HG03095 (cell line): Measurements from ENCODE around the gene DCBLD1.
"Not testable (repeated sequence)": the region's sequence is repeated elsewhere in the genome, so short reads cannot be mapped to it uniquely, and the experiment has no call there.

Experiments used
- ATAC-seq: cut with Tn5 transposase; IDR thresholded peaks from one replicate; pipeline ENCODE4 v1.9.1; 2021; ENCODE audit warnings: moderate library complexity; ENCODE audit not compliant: unreplicated experiment

Gene DCBLD1

DNA sequence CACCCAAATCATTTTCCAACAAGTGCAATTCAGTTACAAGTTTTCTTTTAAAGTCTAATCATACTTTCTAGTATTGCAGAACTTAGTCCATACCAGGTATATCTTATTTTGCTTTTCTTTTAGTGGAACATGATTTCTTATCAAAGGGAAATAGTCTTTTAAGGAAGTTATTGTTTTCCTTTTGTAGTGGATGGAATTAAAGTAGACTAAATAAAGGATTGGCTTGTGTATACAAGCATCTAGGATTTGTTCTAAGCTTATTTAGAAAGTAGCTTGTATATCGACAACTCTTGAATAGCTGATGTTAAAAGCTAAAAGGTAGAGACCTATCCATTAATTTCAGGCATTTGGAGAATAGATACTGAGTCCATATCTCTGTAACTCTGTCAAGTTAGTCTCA lies 14.8 kb downstream of the DCBLD1 start:
- no peak for ATAC-seq

DNA sequence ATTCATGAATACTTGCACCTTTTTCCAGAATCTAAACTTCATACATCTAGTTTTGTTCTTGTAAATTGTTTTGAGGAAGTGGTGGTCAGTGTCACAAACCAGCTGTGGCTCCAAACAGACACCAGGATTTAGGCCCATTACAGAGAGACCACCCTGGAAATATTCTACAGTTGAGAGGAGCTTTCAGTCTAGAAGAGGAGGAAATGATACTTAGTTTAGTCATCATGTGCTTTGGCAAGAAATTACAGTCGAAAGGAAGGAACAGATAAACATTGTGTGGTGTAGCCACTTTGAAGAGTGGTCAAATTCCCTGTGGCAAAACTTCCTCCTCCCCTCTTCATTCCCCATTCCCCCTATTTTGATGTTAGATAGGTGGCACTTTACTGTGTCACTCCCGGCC lies 15.7 kb downstream of the DCBLD1 start:
- ATAC-seq, result peak; percentile 51

DNA sequence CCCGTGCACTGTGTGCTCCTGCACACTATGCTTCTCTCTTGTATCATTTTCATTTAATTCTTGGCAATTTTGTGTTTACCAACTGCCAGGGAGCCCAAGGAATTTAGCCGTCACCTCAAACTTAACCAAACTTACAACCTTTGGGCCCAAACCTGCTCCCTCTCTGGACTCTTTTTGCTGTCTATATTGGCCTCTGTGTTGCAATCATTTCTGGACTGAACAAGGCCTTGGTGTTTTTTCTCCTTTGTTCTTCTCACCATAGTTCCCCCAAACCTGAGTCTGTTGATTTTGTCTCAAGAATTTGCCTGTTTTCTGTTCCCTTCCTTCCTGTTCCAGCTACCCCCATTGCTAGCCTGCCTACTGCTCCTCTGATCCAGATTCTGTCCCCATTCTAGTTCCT lies 19.2 kb downstream of the DCBLD1 start:
- ATAC-seq, result no peak

DNA sequence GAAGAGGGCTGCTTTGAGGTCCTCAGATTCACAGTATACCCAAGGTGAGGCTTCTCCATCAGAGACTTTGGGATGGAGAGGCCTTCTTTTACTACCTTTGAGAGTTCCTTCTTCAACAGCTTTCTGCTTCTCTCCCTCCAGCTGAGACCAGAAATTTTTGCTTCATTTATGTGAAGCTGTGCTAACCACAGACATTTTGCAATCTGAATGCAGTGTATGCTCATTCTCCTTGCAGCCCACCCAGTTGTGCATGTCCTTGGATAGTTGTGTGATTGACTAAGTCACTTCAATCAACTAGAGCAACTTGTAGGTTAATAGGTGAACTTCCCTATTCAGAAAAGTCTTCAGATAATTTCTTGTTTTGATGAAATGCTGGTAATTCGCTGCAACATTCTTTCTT lies 20.1 kb downstream of the DCBLD1 start:
- no peak for ATAC-seq

DNA sequence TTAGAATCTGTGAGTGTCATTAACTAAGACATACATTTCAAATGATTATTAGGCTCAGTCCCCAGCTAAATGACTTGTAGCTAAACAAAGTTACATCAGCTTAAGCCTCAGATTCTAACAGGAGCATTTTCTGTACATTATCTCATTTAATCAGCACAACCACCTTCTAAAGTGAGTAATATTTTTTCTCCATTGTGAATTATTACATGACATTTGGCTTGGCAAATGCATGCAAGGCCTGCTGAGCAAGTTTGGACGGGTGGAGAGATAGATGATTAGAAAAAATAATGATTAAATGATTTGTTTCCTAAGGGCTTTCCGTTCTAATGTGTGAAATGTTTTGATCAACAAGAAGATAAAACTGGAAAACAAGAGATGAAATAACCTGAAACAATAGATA lies 20.7 kb downstream of the DCBLD1 start:
- ATAC-seq, result no peak

DNA sequence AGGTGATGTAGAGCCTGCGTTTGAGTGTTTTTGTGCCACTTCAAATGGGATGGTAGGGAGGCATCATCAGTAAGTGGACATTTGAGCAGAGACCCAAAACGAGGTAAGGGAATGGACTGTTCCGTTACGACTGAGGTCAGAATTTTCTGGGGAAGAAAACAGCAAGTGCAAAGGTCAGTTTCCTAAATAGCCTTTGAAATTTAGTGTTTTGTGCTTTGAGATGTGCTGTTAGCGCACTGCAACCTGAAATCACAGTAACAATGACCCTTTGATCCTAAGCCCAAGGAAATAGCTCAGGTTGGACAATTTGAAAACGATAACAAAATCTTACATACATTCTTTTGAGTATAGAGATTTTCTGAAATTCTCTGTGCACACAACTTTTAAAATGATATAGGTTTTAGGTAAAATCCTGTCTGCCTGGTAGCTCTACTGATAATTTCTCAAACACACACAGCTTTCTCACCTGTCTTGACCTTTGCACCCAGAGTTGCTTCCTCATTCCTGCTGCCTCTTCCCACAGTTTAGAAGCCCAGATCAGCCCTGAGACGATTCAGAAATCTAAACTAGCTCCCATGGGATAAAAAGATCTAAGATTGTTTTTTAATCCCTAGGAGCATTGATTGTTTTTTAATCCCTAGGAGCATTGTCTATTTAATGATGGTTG lies 22.1 kb downstream of the DCBLD1 start:
- ATAC-seq, result no peak

DNA sequence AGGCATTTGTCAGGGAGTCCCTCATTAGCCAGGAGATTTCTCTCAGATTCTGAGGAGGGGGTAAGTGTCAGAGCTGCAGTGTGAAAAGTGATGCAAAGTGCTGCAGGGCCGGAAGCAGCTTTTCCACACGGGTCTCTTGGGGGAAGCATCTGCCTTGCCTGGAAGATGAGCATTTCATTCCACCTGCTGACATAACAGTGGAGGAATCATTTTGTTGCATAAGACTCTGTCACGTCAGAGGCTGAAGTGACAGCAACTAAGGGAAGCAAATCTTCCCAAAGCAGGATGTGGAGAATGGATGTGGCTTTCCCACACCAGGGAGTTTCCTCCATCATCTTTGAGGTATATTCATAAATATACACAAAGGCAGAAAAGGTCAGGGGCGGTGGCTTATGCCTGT lies 22.8 kb downstream of the DCBLD1 start:
- ATAC-seq, result no peak

DNA sequence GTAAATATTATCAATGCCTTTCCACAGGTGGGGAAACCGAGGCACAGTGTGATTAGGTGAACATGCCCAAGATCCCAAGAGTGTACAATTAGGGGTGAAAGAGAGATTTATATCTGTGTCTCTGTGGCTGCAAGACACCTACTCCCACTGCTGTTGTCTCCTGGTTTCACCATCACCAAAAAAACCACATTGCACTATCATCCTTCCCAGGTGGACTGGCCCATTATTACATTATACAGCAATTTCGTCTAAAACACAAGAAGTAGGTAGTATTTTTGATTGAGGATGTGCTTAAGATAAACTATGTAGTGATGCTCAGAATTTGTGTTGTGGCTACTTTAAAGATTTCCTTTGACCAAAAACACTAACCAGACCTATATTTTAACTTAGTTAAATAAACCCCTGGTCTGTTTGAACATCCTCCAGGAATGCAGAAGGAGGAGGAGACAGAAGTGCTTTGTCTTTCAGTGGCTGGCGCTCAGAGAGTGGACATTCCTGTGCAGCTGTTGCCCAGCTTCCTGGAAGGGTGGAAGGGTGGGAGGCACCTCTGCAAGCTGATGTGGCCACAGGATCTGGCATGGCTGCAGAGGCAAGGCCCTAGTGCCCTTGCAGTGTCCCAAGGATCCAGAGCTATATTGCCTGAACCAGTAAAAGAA lies 23.8 kb downstream of the DCBLD1 start:
- no peak for ATAC-seq

DNA sequence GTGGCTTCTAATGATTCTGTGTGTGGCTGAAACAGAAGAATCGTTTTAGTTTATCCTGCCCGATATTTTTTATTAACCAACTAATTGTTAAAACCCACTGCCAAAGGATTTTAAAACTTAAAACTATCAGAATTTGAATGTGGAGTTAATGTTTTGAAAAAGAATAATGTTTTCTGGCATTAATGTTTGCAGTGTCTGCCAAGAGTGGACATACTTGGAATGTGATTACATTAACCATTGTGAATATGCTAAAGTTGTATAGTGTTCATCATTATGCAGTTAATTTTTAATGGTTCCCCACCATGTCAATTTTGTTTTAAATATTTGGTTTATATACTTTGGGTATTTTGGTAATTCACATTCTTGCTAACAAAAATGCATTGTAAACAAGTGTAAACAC lies 24.4 kb downstream of the DCBLD1 start:
- ATAC-seq, result no peak

DNA sequence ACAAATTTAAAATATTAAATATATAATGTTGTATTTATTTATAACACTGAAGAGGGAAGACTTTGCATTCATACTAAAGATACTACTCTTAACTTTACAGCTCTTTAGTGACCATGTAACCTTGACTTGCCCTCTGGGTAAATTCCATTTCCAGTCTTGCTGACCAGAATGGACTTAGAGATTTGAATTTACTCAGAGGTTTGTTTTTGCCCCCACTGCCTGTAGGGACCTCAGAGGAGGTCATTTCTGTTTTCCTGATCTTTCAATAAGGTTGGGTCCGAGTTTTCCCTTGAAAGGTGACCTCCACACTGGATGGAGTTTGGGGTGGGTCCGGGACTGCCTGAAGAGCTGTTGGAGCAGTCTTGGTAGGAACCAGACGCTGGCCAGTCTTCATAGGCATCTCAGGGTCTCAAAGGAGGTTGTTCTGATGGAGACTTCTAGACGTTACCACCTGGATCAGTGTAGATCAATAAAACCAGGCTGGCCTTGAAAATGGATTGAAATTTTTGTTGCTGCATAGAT lies 26.0 kb downstream of the DCBLD1 start:
- ATAC-seq, result no peak

DNA sequence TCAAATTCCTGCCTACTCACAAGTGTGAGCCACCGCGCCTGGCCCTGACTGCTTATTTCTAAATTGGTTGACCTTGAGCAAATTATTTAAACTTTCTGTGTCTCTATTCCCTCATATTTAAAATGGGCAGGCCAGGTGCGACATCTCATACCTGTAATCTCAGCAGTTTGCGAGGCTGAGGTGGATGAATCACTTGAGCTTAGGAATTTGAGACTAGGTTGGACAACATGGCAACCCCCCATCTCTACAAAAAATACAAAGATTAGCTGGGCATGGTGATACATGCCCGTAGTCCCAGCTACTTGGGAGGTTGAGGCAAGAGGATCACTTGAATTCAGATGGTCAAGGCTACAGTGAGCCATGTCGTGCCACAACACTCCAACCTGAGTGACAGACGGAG lies 26.5 kb downstream of the DCBLD1 start:
- no peak for ATAC-seq

DNA sequence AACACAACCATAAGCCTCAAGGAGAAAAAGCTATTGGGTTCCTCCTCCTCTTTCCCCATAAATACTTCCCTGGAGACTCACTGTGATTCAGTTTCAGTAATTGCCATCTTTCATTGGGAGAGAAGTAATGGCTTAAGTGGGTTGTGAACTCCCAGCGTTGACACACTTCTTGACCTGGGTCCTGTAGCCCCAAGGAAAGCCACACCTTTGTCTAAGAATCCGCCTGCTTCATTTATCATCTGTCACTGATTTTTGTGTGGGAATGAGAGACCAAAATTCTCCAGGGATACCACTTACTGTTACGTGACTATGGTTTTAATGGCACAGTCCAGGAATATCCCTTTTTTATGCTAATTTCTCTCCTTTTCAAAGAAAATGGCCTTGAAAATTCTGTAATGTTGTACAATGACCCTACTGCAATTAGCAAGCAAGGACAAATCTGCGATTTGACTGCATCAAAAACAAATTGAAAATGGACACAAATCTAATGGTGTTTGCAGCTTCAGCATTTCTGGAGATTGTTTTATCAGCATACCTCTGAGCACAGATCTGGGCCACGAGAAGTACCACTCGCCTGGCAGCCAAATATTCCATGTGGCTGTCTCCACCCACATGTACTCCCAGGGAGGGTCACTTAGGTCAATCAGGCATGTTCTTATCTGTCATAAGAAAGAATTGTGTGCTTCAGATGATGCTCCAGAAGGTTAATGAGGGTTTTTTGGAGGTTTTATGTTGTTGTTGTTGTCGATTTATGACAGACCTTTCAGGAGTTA lies 29.8 kb downstream of the DCBLD1 start:
- ATAC-seq, result no peak

DNA sequence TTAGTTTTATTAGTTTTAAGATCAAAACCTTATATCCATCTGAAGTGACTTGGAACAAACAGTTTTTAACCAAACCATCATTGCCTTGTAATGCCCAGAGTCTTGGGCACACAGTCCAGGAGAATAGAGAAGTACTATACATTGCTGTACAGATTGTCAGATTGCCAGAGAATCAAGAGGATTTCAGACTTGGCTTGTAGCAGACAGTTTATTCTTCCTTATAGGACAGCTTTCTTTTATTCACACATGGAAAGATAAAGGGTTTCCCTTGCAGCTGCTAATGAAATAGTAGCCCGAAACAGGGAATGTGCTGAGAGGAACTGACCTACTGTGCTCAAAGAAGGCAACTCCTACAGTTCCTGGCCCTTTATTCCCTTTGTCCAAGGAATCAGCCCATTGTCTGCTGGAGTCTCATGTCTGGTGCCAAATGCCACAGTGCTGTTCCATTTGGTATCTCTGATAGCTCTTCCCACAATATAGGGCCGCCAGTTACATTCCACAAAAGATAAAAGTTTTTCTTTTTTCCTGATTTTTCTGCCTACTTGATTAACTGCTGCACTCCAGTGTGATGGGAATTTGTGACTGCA lies 30.6 kb downstream of the DCBLD1 start:
- ATAC-seq, result no peak

DNA sequence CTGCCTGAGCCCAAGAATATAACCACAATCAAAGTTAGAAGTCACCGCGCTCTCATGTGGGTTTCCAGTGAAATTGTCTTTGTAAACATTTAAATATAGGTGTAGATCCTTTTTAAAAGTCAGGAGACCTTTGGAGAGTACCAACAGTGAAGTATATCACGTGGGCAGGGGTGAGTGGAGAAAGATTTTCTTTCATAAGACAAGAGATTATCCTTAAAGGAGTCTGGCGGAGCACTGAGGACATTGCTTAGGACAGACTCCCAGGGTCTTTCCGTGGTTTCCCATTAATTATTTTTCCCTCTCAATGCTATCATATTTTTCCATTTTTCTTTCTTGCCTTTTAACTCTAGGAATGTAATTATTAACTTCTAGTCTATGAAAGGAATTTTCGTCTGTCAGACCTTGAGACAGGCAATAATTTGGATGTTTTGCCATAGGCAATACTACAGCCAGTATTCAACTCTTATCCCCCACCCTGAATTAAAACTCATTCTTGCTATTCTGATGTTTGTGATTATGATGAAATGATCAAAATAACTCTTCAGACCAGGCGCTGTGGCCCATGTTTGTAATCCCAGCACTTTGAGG lies 31.4 kb downstream of the DCBLD1 start:
- ATAC-seq, result no peak

DNA sequence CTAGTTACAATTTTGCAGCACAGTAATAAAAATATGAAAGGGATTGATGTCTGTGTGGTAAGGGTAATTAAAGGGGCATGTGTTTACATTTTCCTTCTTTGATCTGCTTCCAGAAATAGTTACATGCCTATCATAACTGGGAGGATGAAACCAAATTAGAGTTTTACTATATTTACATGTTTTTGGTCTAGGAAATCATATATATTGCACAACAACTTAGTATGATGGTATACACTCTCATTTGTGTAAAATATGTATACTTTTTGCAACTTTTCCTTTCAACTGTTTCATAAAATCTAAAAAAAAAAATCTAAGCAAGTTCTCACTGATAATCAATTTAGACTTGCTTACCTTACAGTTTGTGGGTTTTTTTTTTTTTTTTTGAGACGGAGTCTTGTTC lies 32.2 kb downstream of the DCBLD1 start:
- ATAC-seq, result no peak

DNA sequence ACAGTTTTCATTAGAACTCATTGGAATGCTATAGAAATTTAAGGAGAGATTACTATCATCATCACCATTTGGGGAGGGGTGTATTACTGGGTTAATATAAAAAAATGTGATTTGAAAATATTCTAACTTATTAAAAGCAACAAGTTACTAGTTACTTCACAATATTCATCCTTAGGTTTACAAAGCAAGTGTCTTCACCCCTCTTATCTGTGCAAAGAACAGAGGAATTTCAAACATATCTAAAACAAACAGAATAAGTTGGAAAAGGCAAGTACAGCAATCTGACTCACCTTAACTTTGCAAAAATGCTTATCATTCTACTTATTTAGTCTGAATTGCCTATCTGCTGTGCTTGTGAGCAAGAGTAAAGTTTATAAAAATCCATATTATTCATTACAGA lies 32.9 kb downstream of the DCBLD1 start:
- no peak for ATAC-seq

DNA sequence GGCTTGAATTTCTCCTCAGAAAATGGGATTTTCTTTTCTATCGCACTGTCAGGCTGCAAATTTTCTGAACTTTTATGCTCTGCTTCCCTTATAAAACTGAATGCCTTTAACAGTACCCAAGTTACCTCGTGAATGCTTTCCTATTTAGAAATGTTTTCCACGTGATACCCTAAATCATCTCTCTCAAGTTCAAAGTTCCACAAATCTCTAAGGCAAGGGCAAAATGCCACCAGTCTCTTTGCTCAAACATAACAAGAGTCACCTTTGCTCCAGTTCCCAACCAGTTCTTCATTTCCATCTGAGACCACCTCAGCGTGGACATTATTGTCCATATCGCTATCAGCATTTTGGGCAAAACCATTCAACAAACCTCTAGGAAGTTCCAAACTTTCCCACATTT lies 35.5 kb downstream of the DCBLD1 start:
- ATAC-seq, result not testable (repeated sequence)

DNA sequence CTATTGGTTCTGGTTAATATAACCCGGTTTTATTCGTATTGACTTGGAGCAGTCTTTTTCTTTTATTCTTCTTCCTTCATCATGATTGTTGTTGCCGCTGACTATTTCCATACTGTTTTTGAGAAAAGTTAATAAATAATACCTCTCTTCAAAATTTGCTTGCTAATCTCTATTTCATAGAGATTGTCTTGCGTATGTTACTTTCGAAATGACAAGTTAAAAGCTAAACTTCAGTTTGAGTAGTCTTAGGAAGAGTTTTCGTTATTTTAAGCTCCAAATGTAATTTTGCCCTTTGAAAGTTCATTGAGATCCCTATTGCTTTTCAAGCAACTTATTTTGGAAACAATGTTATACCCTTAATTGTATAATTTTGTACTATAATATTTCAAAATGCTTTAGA lies 36.4 kb downstream of the DCBLD1 start:
- no peak for ATAC-seq

DNA sequence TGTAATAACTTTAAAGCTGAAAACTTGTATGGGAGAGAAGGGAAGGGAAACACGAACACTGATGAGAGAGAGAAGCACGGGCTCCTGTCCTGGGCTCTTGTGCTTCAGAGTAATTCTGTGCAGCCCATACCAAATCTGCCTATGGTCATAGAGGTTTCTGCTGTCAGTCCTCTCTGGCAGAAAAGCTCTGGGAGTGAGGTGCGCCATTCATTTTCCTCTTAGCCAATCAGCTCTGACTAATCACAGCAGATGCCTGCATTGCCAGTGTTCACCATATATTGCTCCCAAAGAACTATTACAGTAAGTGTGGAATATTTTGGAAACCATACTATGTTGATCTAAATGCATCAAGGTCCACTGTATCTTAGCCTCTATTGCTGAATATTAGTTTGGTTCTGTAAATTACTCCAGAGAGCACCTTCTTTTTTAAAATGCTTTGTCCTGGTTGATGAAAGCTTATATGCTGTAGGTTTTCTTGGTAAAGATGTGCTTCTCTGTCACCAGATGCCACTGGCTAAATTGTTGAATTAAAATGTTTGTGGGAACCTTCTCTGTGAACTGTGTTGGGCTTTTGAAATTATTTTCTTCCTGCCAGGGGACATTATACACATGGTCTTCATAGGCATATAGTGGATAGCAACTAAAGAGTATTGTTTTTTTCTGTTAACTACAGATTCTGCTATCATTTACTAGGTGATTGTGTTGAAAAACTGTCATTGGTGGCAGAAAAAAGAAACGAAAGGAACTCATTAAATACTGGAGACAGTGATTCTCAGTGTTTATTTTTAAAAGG lies 38.3 kb downstream of the DCBLD1 start:
- no peak for ATAC-seq

DNA sequence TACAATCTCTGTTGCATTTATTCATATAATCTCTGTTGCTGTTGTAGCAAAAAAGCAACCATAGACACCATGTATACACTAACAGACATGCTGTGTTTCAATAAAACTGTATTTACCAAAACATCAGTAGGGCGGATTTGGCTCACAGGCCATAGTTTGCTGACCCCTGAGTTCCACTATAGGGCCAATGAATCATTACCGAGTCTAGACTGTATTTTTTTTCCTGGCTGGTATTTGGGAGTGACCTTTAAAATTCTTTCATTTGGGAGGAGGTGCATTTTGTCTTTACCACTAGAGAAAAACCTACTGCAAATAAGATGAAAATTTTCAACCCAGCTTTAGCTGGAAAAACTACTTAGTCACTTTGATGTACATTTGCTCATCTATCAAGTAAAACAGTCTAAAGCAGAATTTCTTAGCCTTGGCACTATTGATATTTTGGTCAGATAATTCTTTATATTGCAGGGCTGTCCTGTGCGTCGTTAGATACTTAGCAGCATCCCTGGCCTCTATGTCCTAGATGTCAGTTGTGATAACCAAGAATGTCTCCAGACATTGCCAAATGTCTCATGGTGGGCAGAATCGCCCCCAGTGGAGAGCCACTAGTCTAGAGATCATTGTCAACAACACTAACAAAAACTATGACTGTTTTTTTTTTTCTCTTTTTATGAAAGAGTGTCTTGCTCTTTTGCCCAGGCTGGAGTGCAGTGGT lies 39.5 kb downstream of the DCBLD1 start:
- ATAC-seq, result no peak
